Ishikawa (cell line): ENCODE data around the gene ELMO1.

ENCODE experiments used
- CEBPB ChIP-seq: IDR thresholded peaks from 2 replicates; pipeline ENCODE4 v1.6.1; 2012
- EGR1 ChIP-seq: IDR thresholded peaks from 2 replicates; pipeline ENCODE4 v1.6.1; 2012
- EP300 ChIP-seq: IDR thresholded peaks from 2 replicates; pipeline ENCODE4 v1.6.1; 2012; ENCODE audit warnings: borderline replicate concordance
- RAD21 ChIP-seq: IDR thresholded peaks from 2 replicates; pipeline ENCODE4 v1.6.1; 2012; ENCODE audit warnings: low read depth
- TCF12 ChIP-seq: IDR thresholded peaks from 2 replicates; pipeline ENCODE4 v1.6.1; 2012; ENCODE audit warnings: low read depth
- ZBTB7A ChIP-seq: IDR thresholded peaks from 2 replicates; pipeline ENCODE4 v1.6.1; 2012; ENCODE audit warnings: low read depth
- TF ChIP-seq, protein P1 (sequence below): IDR thresholded peaks from 2 replicates; pipeline ENCODE4 v1.6.1; 2012; ENCODE audit warnings: low read depth, mild to moderate bottlenecking
- TF ChIP-seq, protein P2 (sequence below): IDR thresholded peaks from 2 replicates; pipeline ENCODE4 v1.6.1; 2012

DNA sequence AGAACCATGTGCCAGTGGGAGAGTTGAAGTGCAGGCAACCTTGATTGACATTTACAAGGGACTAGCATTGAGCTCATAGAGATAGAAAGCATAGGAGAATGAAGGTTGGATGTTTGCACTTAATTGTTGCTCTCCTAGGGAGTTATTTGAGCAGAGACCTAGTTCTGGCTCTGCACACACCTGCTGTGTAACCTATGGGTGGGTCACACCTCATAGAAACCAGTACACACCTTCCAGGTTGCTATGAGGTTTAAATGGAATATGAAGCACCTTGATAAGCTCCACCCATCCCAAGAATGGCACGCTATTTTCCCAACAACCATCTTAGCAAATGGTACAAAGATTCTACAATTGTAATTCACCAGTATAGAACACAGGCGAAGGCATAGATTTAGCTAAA lies 638.2 kb downstream of the ELMO1 start:
- TF ChIP-seq, protein P1, sequence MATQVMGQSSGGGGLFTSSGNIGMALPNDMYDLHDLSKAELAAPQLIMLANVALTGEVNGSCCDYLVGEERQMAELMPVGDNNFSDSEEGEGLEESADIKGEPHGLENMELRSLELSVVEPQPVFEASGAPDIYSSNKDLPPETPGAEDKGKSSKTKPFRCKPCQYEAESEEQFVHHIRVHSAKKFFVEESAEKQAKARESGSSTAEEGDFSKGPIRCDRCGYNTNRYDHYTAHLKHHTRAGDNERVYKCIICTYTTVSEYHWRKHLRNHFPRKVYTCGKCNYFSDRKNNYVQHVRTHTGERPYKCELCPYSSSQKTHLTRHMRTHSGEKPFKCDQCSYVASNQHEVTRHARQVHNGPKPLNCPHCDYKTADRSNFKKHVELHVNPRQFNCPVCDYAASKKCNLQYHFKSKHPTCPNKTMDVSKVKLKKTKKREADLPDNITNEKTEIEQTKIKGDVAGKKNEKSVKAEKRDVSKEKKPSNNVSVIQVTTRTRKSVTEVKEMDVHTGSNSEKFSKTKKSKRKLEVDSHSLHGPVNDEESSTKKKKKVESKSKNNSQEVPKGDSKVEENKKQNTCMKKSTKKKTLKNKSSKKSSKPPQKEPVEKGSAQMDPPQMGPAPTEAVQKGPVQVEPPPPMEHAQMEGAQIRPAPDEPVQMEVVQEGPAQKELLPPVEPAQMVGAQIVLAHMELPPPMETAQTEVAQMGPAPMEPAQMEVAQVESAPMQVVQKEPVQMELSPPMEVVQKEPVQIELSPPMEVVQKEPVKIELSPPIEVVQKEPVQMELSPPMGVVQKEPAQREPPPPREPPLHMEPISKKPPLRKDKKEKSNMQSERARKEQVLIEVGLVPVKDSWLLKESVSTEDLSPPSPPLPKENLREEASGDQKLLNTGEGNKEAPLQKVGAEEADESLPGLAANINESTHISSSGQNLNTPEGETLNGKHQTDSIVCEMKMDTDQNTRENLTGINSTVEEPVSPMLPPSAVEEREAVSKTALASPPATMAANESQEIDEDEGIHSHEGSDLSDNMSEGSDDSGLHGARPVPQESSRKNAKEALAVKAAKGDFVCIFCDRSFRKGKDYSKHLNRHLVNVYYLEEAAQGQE: no peak
- no peak for TF ChIP-seq TCF12
- TF ChIP-seq, protein P2, sequence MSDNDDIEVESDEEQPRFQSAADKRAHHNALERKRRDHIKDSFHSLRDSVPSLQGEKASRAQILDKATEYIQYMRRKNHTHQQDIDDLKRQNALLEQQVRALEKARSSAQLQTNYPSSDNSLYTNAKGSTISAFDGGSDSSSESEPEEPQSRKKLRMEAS: no peak
- no peak for TF ChIP-seq RAD21
- TF ChIP-seq EGR1: no peak
- no peak for TF ChIP-seq EP300
- TF ChIP-seq CEBPB: no peak
- no peak for TF ChIP-seq ZBTB7A
